HS-27A (cell line): ENCODE results near the gene CNTNAP2.
"Not testable (repeated sequence)": the region's sequence is repeated elsewhere in the genome, so short reads cannot be mapped to it uniquely, and the experiment has no call there.

ENCODE experiments used
- DNase-seq: peaks from one replicate; pipeline ENCODE4 v3.0.0-alpha.2; 2012; ENCODE audit warnings: low read depth, missing footprints

Gene CNTNAP2

DNA sequence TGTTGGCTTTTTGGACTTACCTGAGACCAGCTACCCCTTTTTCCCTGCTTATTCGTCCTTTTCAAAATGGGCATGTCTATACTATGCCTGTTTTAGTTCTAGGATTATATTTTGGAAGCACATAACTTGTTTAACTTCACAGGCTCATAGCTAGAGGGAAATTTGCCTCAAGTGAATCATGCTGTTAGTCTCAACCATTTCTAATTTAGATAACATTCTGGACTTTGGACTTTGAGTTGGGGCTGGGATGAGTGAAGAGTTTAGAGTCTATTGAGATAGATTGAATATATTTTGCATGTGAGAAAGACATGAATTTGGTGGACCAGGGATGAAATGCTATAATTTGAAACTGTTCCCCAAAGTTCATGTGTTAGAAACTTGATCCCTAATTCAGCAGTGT, 1919.3 kb downstream of the CNTNAP2 start:
- no peak for DNase-seq

DNA sequence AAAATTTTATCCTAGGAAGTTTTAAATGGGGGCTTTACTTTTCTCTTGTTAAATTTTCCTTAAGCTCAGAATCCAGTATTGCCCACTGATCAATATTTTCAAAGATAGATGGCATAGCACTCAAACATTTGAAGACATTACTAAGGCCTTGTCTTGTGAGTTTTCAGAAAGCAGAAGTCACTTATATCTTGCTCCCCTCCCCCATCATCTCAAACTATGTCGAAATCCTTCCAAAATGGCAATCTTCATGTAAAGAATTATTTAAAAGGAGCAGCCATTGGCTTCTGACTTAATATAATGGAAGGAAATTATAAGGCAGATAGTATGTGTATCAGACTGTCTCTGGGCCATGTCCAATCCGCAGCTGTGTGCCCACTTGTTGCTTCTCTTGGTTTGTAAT, 1920.4 kb downstream of the CNTNAP2 start:
- no peak for DNase-seq

DNA sequence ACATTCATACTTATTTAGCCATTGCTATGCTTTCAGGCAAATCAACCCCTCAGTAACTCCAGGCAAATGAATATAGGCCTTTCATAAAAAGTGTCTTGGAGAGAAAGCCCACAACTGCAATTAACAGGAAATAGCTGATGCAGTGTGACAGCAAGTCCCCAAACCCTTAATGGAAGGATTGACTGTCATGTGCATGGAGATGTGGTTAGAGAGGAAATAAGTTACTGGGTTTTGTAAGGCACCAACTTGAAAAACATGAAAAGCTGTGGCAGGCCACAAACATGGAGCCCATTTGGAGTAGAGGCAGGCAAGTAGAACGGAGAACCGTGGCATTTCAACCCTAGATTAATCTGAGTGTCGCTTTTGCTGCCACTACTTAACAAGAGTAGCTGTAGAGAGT, 1924.6 kb downstream of the CNTNAP2 start:
- no peak for DNase-seq

- no peak for DNase-seq
Observed at GRCh38 chr7:148042935-148043631, 1926.5 kb downstream of the CNTNAP2 start.

- DNase-seq: no peak
Observed at GRCh38 chr7:148044173-148044572, 1927.6 kb downstream of the CNTNAP2 start.

DNA sequence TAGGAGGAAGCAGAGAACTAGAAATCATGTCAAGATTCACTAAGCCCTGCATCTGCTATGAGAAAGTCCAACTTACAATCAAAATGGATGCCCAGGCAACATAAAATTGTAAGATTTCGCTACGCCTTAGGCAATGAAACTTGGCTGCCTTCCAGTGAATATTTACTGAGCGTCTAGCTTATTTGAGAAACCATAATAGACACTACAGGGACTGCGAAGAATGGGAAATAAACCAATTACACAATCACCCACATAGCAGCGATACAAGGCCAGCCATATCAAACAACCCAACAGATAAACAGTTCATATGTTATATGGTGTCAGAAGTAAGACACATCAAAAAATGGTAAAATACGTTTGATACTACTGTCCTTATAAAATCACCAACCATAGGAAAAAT, 1928.9 kb downstream of the CNTNAP2 start:
- DNase-seq: no peak

- no peak for DNase-seq
Observed at GRCh38 chr7:148049068-148049467, 1932.5 kb downstream of the CNTNAP2 start.

- no peak for DNase-seq
Observed at GRCh38 chr7:148050492-148051158, 1934.0 kb downstream of the CNTNAP2 start.

DNA sequence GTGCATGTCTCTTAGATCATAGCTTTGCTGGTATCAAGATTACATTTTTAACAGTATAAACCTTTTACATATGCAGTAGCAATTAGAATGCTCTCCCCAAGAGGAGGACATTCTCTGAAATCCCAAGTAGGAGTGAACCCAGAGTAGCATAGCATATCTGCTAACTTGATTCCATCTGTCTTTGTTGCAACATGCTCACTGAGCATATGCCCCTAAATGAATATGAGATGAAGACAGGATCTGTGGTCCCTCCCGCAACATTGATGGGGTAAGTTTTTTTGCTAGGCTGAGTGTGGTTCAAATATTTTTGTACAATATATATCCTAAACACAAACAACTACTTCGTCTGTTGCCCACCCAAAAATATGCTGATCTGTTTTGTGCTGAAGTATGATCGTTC, 1939.8 kb downstream of the CNTNAP2 start:
- no peak for DNase-seq

DNA sequence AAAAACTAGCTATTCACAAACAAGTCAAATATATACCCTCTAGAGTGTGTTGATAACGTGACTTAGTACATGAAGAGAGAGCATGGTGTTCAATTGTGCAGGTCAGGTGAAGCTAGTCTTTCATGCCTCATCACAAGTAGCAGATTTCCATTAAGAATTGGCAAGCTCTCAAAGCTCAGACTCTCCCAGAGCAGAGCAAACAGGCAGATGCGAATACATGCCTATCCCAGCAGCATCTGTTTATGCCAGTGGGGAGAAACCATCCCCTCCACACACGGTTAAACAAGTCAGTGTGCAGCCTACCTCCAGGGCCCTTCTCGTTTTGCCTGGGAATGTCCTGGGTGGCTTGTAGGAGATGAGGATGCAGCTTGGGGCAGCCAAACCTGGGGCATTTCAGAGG, 1941.5 kb downstream of the CNTNAP2 start:
- DNase-seq: no peak

GRCh38 chr7:148058753-148059152, 1942.2 kb downstream of the CNTNAP2 start:
- DNase-seq: no peak

DNA sequence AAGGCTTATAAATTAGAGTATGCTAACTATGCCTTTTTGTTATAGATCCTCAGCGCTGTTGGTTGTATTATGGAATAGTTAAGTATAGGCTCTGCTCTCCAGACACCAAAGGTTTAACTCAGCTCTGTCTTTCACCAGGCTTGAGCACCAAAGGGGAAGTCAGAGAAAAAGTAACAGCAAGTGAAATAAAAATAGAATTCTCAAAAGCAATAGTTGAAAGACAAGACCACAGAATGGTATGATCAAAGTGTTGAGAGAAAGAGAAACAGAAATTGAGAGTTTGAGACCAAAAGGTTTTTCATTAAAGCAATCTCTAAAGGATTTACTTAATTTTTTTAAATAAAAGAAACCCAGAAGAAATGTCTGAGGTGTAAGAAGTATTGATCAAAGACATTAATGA, 1944.1 kb downstream of the CNTNAP2 start:
- no peak for DNase-seq

DNA sequence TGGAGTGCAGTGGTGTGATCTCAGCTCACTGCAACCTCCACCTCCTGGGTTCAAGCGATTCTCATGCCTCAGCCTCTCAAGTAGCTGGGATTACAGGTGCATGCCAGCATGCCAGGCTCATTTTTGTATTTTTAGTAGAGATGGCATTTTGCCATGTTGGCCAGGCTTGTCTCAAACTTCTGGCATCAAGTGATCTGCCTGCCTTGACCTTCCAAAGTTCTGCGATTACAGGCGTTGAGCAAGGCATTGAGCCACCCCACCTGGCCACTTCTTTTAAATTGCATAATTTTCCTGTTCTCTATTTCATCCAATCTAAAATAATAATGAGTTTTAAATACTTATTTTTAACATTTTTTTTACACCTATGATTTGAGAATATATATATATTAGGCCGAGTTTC, 1961.5 kb downstream of the CNTNAP2 start:
- DNase-seq: not testable (repeated sequence)

- no peak for DNase-seq
Observed at GRCh38 chr7:148079206-148080080, 1962.8 kb downstream of the CNTNAP2 start.

DNA sequence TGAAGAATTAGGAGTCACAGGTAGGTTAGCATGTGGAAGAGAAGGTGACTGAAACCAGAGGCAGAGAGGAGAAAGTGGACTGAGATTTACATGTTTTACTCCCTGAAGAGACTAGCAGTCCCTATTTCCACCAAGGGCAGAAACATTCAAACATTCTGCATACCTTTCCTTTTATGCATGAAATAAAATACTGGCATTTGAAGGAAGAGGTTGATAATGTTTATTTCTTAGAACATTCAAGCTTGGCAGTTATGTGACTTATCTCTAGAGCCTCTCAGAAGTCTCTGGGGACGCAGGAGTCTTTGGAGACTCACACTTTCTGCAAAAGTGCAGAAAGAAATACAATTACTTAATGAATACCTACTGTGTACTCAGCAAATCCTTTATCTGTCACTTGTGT, 1966.8 kb downstream of the CNTNAP2 start:
- no peak for DNase-seq

DNA sequence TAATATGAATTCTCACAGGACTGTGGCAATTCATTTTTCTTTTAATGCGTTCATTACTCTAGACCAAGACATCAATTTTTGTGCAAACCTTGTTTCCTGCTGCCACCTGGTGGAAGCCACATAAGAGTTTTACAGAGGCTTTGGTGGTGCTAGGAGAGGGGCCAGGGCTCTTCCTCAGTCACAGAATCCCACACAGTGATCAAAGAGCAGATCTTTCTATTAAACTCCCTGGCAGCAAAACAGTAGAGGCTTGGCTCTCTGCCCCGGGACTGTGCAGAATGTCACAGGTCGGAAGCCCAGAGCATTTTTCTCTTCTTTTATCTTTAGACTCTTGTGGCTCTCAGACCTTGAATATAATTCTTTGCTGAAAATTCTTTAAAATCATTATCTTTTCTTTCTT, 1967.5 kb downstream of the CNTNAP2 start:
- DNase-seq: no peak

DNA sequence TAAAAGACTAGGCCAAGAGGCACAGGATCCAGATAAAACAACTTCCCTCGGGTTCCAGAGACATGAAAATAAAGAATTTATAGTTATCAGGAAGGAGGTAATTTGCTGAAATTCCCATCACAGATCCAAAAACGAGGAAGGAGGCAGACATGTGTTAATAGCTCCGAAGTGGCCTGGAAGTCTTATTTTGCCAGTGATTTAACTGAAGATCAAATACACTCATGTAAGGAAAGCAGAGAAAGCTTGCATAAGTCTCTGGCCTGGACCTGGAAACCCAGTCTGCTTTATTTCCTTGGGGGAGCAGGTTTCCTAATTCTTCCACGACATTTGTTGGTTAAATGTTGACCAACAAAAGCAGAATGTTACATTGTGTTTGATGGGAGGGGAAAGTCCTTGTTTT, 1975.3 kb downstream of the CNTNAP2 start:
- DNase-seq: no peak

DNA sequence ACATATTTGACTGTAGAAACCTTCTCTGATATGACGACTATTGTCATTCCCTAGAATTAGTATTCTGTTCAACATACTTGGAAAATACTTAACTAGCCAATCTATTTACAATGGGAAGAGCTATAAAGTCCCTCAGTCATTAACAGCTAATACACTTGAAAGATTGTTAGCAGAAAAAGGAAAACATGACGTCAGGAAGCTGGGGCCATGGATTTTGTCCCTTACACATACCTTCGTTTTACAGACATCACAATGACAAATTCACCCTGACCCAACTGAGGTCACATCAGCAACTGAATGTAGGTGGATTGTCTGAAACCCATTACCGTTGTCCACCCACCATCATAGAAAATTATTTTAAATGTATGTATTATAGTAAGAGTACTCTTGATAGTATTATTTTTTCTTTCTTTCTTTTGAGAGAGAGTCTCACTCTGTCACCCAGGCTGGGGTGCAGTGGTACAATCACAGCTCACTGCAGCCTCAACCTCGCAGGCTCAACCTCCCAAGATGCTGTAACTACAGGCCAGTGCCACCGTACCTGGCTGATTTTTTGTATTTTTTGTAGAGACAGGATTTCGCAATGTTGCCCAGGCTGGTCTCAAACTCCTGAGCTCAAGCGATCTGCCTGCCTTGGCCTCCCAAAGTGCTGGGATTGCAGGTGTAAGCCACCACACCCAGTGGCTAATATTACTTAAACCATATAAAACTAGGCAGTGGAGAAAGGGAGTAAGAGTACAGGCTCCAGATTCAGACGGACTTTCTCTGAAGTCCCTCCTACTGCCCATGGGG, 1977.0 kb downstream of the CNTNAP2 start:
- no peak for DNase-seq

DNA sequence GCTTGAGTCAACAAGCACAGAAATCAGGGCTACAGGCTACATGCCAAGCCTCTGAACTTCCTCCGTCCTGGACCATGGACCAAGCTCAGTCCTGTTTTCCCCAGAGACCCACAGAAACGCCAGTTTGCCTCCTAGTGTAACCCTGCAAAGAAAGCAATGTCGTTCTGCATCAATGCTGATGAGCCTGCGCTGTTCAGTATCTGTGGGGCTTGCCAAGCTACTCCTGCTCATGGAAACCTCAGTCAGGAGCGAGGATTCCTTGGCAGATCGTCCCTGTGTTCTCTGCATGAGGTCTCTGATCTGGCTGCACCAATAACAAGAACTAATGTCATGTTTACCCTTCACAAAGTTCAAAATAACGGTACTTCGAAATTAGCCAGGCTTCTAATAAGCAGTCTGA, 1978.5 kb downstream of the CNTNAP2 start:
- no peak for DNase-seq

DNA sequence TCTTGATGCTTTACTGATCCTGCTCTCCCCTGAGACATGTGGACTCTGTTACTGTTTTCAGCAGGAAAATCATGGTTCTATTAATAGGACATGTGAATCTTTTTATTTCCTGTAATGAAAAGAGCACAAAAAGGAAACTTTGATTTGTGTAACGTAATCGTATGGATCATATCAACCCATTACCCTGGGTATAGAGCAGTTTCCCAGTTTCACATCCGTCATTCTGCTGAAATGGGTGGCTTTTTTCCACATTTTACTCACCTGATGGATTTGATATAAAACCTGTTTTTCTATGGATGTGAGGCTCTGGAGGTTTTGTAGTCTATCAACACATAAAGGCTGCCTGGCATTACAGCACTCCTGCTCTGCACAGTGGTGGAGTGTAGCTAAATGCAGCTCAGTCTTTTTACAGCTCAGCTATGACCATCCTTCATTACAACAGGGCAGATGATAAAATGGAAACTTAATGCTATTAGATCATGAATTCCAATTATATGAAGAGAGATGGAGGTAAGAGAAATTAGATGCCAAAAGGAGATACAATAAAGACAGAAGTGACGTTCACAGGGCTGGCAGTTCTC, 1987.6 kb downstream of the CNTNAP2 start:
- no peak for DNase-seq

DNA sequence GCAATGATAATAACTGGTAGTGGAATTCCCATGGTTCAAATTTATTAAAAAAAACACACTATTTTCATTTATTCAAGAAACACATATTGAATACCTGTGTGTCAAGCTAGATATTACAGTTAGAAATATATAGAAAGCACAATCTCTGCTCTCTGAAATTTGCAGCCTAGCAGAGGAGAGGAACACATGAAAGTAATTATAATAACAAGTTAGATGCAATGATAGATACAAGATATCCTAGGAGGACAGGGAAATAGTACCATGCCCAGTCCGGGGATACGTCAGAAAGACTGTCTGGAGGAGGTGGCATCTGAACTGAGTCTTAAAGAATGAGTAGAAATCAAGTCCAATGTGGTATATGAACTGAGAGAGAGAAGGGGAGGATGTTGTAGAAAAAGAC, 1988.3 kb downstream of the CNTNAP2 start:
- no peak for DNase-seq

DNA sequence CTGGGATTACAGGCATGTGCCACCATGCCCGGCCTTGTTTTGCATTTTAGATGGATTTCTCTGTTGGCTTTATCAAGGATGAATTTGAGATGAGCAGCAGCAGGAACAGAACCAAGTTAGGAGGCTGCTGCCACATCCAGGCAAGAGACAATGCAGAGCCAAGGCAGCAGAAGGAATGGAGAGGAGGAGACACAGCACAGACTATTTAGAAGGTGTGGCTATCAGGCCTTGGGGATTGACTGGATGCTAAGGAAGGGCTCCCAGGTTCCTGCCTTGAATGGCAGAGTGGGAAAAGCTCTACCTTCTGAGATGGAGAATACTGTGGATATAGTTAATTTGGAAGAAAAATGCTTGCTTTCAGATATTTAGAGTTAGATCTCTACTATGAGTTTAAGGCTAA, 1989.3 kb downstream of the CNTNAP2 start:
- no peak for DNase-seq
